Rectal smooth muscle tissue (tissue), 1 donor: ENCODE data around the gene TRIM38.
"Not testable (repeated sequence)": the region's sequence is repeated elsewhere in the genome, so short reads cannot be mapped to it uniquely, and the experiment has no call there.

ENCODE experiments used
- H3K27ac ChIP-seq: one replicate; pipeline ENCODE4 v1.7.0; 2013; ENCODE audit warnings: low read depth, low read length, inconsistent platforms
- H3K27me3 ChIP-seq: one replicate; pipeline ENCODE4 v1.7.0; 2013; ENCODE audit warnings: low read length; ENCODE audit not compliant: control insufficient read depth, insufficient read depth
- H3K36me3 ChIP-seq: one replicate; pipeline ENCODE4 v1.7.0; 2013; ENCODE audit warnings: low read length; ENCODE audit not compliant: control insufficient read depth, insufficient read depth
- H3K4me1 ChIP-seq: one replicate; pipeline ENCODE4 v1.7.0; 2013; ENCODE audit warnings: low read length; ENCODE audit not compliant: control insufficient read depth, insufficient read depth
- H3K4me3 ChIP-seq: one replicate; pipeline ENCODE4 v1.7.0; 2013; ENCODE audit warnings: low read length
- H3K9ac ChIP-seq: one replicate; pipeline ENCODE4 v1.7.0; 2013; ENCODE audit warnings: low read length

TRIM38 gene

DNA sequence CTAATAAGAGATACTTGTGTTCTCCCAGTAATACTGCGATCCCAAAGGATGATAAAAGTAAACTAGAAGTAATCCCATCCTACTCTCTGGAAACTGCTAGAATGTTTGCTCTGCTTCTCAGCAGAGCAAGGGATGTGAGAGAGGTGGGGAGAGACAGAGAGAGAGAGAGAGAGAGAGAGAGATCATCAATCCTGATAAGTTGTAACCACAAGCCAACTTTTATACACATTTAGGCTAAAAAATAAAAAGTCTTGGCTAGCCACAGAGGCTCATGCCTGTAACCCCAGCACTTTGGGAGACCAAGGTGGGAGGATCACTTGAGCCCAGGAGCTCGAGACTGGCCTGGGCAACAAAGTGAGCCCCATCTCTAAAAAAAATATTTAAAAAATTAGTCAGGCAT lies 16.0 kb upstream of the TRIM38 start:
- Histone ChIP-seq H3K27me3 (peaks cover 2% of the 10 kb centered on the region), H3K36me3 (no peaks in the 10 kb centered on the region), H3K4me1 (no peaks in the 10 kb centered on the region), H3K27ac (no peak overlapping the region), H3K9ac (no peak overlapping the region), H3K4me3 (no peak overlapping the region)

GRCh38 chr6:25947492-25947891 lies 15.1 kb upstream of the TRIM38 start:
- not testable (repeated sequence) for H3K27ac ChIP-seq, H3K27me3 ChIP-seq, H3K4me1 ChIP-seq, H3K9ac ChIP-seq, H3K36me3 ChIP-seq, H3K4me3 ChIP-seq

DNA sequence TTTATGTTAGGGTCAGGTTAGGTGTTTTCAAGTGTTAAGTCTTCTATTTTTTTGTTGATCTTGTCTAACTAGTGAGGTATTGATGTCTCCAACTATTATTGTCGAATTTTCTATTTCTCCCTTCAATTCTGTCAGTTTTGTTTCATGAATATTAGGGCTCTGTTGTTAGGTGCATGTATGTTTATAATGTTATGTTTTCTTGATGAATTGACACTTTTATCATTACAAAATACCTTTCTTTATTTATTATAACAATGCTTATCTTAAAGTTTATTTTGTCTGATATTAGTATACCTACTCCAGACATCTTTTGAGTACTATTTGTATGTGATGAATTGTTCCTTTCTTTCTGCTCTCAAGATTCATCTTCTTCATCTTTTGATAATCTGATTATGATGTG lies 12.9 kb upstream of the TRIM38 start:
- no peaks in the 10 kb centered on the region for H3K4me1 ChIP-seq
- no peaks in the 10 kb centered on the region for H3K36me3 ChIP-seq
- no peak overlapping the region for H3K27ac ChIP-seq
- H3K9ac ChIP-seq: no peak overlapping the region
- H3K27me3 ChIP-seq: no peaks in the 10 kb centered on the region
- H3K4me3 ChIP-seq: no peak overlapping the region

DNA sequence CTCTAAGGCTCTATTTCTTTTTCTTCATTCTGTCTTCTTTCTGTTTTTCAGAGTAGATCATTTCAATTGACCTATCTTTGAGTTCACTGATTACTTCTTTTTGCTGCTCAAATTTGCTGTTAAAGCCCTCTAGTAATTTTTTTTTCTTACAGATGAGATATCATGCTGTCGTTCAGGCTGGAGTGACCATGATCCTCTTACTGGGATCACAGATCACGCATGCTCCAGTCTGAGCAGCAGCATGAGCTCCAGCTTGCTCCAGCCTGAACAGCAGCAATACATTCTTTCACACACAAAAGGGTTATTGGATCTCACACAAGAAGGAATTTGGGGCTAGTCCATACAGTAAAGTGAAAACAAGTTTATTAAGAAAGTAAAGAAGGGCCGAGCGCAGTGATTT lies 12.3 kb upstream of the TRIM38 start:
- Histone ChIP-seq H3K9ac (no peak overlapping the region), H3K36me3 (no peaks in the 10 kb centered on the region), H3K27me3 (no peaks in the 10 kb centered on the region), H3K4me3 (no peak overlapping the region), H3K4me1 (no peaks in the 10 kb centered on the region), H3K27ac (no peak overlapping the region)

DNA sequence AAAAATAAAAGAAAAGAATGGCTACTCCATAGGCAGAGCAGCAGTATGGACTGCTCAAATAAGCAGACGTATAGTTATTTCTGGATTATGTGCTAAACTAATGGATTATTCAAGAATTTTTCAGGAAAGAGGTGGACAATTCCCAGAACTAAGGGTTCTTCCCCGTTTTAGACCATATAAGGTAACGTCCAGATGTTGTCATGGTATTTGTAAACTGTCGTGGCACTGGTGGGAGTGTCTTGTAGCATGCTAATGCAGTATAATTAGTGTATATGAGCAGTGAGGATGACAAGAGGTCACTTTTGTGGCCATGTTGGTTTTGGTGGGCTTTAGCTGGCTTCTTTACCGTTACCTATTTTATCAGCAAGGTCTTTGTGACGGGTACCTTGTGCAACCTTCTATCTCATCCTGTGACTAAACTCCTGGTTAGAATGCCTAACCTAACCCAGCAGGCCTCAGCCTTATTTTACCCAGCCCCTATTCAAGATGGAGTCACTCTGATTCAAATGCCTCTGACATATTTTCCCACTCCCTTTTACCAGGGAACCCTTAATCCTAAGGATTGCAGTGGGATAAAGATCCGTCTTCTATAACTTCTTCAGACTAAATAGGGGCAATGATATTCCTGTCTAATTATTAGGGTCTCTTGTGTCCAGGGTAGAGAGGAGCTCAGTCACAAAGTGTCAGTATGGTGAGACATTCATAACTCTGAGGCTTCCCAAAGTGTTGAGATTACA lies 11.1 kb upstream of the TRIM38 start:
- no peak overlapping the region for H3K27ac ChIP-seq
- no peak overlapping the region for H3K9ac ChIP-seq
- no peaks in the 10 kb centered on the region for H3K36me3 ChIP-seq
- no peaks in the 10 kb centered on the region for H3K27me3 ChIP-seq
- H3K4me3 ChIP-seq: no peak overlapping the region
- no peaks in the 10 kb centered on the region for H3K4me1 ChIP-seq

DNA sequence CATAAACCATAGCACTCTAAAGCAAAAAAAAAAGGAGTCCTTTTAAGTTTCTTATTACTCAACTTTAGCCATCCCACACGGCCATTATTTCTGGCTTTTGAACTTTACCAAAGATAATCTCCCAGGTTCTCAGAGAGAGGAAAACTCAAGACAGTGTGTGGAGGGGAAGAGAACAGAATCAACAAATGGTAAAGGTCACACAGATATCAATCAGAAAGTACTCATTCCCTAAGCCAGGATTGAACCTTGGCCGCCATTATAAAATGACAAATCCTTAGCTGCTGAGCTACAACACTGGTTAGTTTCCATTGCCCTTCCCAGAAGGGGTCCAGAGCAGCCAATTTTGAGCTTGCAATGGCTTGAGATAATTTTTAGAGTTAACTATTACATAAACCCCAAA lies 10.1 kb upstream of the TRIM38 start:
- Histone ChIP-seq H3K4me3 (no peak overlapping the region), H3K36me3 (no peaks in the 10 kb centered on the region), H3K27ac (no peak overlapping the region), H3K4me1 (no peaks in the 10 kb centered on the region), H3K27me3 (no peaks in the 10 kb centered on the region), H3K9ac (no peak overlapping the region)

DNA sequence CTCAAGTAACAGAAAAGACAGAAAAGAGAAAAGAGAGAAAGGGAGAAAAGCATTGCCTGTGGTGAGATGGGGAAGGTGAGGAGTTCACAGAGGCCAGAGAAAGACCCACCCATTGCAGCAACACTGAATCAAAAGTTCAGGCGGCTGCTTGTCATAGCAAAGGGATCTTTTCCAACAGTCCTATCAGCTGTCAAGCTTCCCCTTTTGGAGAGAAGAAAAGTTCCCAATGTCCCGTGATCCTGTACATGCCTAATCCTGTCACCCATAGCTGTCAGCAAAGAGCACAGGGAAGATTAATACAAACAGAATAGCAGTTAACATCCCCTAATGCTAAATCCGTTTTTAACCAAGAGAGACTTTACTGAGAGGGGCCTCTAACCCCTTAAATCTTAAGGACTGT lies 8.9 kb upstream of the TRIM38 start:
- no peaks in the 10 kb centered on the region for H3K4me1 ChIP-seq

DNA sequence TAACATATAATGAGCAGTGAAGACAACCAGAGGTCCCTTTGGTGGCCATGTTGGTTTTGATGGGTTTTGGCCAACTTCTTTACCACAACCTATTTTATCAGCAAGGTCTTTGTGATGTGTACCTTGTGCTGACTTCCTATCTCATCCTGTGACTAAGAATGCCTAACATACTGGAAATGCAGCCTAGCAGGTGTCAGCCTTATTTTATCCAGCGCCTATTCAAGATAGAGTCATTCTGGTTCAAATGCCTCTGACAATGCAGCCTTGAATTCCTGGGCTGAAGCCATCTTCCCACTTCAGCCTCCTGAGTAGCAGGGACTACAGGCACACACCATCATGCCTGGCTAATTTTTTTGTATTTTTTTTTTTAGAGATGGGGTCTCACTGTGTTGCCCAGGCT lies 7.8 kb upstream of the TRIM38 start:
- H3K4me3 ChIP-seq: no peak overlapping the region
- H3K9ac ChIP-seq: no peak overlapping the region
- H3K36me3 ChIP-seq: no peaks in the 10 kb centered on the region
- H3K27ac ChIP-seq: no peak overlapping the region
- H3K4me1 ChIP-seq: no peaks in the 10 kb centered on the region
- H3K27me3 ChIP-seq: no peaks in the 10 kb centered on the region

More for the DNA sequence above, 8.9 kb upstream of the TRIM38 start:
- no peak overlapping the region for H3K4me3 ChIP-seq
- H3K36me3 ChIP-seq: no peaks in the 10 kb centered on the region
- no peak overlapping the region for H3K9ac ChIP-seq
- no peak overlapping the region for H3K27ac ChIP-seq
- no peaks in the 10 kb centered on the region for H3K27me3 ChIP-seq

- Histone ChIP-seq H3K36me3 (no peaks in the 10 kb centered on the region), H3K9ac (no peak overlapping the region), H3K27me3 (no peaks in the 10 kb centered on the region), H3K4me1 (no peaks in the 10 kb centered on the region), H3K27ac (no peak overlapping the region), H3K4me3 (no peak overlapping the region)
These were observed 6.4 kb upstream of the TRIM38 start for GRCh38 chr6:25956226-25956625.

GRCh38 chr6:25958700-25959162 lies 3.9 kb upstream of the TRIM38 start:
- Histone ChIP-seq H3K4me3 (no peak overlapping the region), H3K36me3 (no peaks in the 10 kb centered on the region), H3K4me1 (peaks cover 5% of the 10 kb centered on the region), H3K27ac (no peak overlapping the region), H3K9ac (no peak overlapping the region), H3K27me3 (no peaks in the 10 kb centered on the region)

GRCh38 chr6:25959890-25960536 lies 2.6 kb upstream of the TRIM38 start:
- no peak overlapping the region for H3K9ac ChIP-seq
- H3K4me3 ChIP-seq: no peak overlapping the region
- no peaks in the 10 kb centered on the region for H3K36me3 ChIP-seq
- peaks cover 7% of the 10 kb centered on the region for H3K4me1 ChIP-seq
- H3K27ac ChIP-seq: no peak overlapping the region
- no peaks in the 10 kb centered on the region for H3K27me3 ChIP-seq

- no peak overlapping the region for H3K4me3 ChIP-seq
- no peaks in the 10 kb centered on the region for H3K27me3 ChIP-seq
- H3K9ac ChIP-seq: no peak overlapping the region
These were observed 1.9 kb upstream of the TRIM38 start for GRCh38 chr6:25960734-25961133.

GRCh38 chr6:25961619-25962148 lies 918 bp upstream of the TRIM38 start:
- Histone ChIP-seq H3K4me1 (peaks cover 7% of the 10 kb centered on the region), H3K4me3 (peak overlapping the region; percentile 83), H3K9ac (no peak overlapping the region)

More at GRCh38 chr6:25960734-25961133, 1.9 kb upstream of the TRIM38 start:
- H3K4me1 ChIP-seq: peaks cover 7% of the 10 kb centered on the region
- no peaks in the 10 kb centered on the region for H3K36me3 ChIP-seq
- no peak overlapping the region for H3K27ac ChIP-seq

More at GRCh38 chr6:25961619-25962148, 918 bp upstream of the TRIM38 start:
- H3K36me3 ChIP-seq: peaks cover 4% of the 10 kb centered on the region
- H3K27ac ChIP-seq: peak overlapping the region; percentile 94
- no peaks in the 10 kb centered on the region for H3K27me3 ChIP-seq
